Smooth muscle cell (in vitro differentiated cells): Measurements from ENCODE around the gene MTF2. TPM values are rescaled to one million over a fixed set of nuclear protein-coding genes. Genes with fewer than 3 reads are reported as not detected.

Experiments used
- DNase-seq: peaks from one replicate; lab custom pipeline; 2025; ENCODE audit not compliant: unreplicated experiment; lab: John Stamatoyannopoulos, UW
- H2AFZ ChIP-seq: fragments of 200-600 bp; sonication (generic); 2 replicates; pipeline ENCODE4 v1.6.0; 2016; ENCODE audit warnings: antibody characterized with exemption, low read depth, mild to moderate bottlenecking
- H3F3A ChIP-seq: fragments of 200-600 bp; sonication (generic); 2 replicates; pipeline ENCODE4 v1.6.0; 2017; ENCODE audit warnings: antibody characterized with exemption, low read depth
- H3K27ac ChIP-seq: fragments of 200-600 bp; sonication (generic); 2 replicates; pipeline ENCODE4 v1.5.1; 2016; ENCODE audit warnings: low read depth, mild to moderate bottlenecking
- H3K27me3 ChIP-seq: fragments of 200-600 bp; sonication (generic); 2 replicates; pipeline ENCODE4 v1.6.1; 2016; ENCODE audit warnings: low read depth, mild to moderate bottlenecking
- H3K36me3 ChIP-seq: fragments of 200-600 bp; sonication (generic); 2 replicates; pipeline ENCODE4 v1.5.1; 2016; ENCODE audit warnings: low read depth
- H3K4me1 ChIP-seq: fragments of 200-600 bp; sonication (generic); 2 replicates; pipeline ENCODE4 v1.5.1; 2016; ENCODE audit warnings: low read depth
- H3K4me2 ChIP-seq: fragments of 200-600 bp; sonication (generic); 2 replicates; pipeline ENCODE4 v1.6.0; 2016; ENCODE audit warnings: mild to moderate bottlenecking
- H3K4me3 ChIP-seq: fragments of 200-600 bp; sonication (generic); 2 replicates; pipeline ENCODE4 v1.5.1; 2016; ENCODE audit warnings: mild to moderate bottlenecking
- H3K79me2 ChIP-seq: fragments of 200-600 bp; sonication (generic); 2 replicates; pipeline ENCODE4 v1.6.0; 2016; ENCODE audit warnings: low read depth, mild to moderate bottlenecking
- H3K9ac ChIP-seq: fragments of 200-600 bp; sonication (generic); 2 replicates; pipeline ENCODE4 v1.6.0; 2016; ENCODE audit warnings: low read depth
- H3K9me3 ChIP-seq: fragments of 200-600 bp; sonication (generic); replicated peaks from 2 replicates; pipeline ENCODE4 v1.5.1; 2016; ENCODE audit warnings: low read depth
- H4K20me1 ChIP-seq: fragments of 200-600 bp; sonication (generic); 2 replicates; pipeline ENCODE4 v1.6.0; 2016; ENCODE audit warnings: low read depth
- CTCF ChIP-seq: fragments of 200-600 bp; sonication (generic); IDR thresholded peaks from 2 replicates; pipeline ENCODE4 v1.5.1; 2017; ENCODE audit warnings: borderline replicate concordance, mild to moderate bottlenecking, antibody characterized with exemption; ENCODE audit not compliant: insufficient read depth, poor library complexity, severe bottlenecking
- WGBS: methylation state at CpG from one replicate; pipeline ENCODE4 v1.1.7; 2016; ENCODE audit warnings: low lambda C conversion rate; 5-methylcytosine and 5-hydroxymethylcytosine counted together
- polyA plus RNA-seq: library from polyadenylated mRNA; unstranded; fragments of >200 nt; fragmentation: Nextera tagmentation; extraction: Ambion mirVana; gene quantifications from 2 replicates; pipeline ENCODE4 v1.2.1, GENCODE V29; 2016
- total RNA-seq: library from RNA; depleted of rRNA; stranded (reverse); fragments of >200 nt; gene quantifications from 2 replicates; pipeline ENCODE4 v1.2.3, GENCODE V29; 2014

MTF2 gene
- total and polyA plus RNA-seq, 2 experiments from 2014 or later, result 41.2 to 43.1 TPM

- DNase-seq, result no peak
- Histone ChIP-seq H3K9me3 (no peaks in the 10 kb centered on the region), H3K79me2 (no peaks in the 10 kb centered on the region), H3K27me3 (no peaks in the 10 kb centered on the region), H3K9ac (no peak overlapping the region), H2AFZ (no peak overlapping the region), H3K27ac (no peak overlapping the region), H3K4me3 (no peak overlapping the region), H4K20me1 (no peaks in the 10 kb centered on the region), H3K4me1 (no peaks in the 10 kb centered on the region), H3K4me2 (no peak overlapping the region), H3K36me3 (peaks cover 25% of the 10 kb centered on the region), H3F3A (no peaks in the 10 kb centered on the region)
- no peak for TF ChIP-seq CTCF
- 91% methylated on average over 1 of the region's 1 CpG for WGBS
Observed at GRCh38 chr1:93140106-93140505, 61.0 kb downstream of the MTF2 start.

- WGBS, result 96% methylated on average over 2 of the region's 2 CpGs
- H2AFZ ChIP-seq, result no peak overlapping the region
- DNase-seq, result no peak
- no peaks in the 10 kb centered on the region for H4K20me1 ChIP-seq
- H3K4me3 ChIP-seq, result no peak overlapping the region
- no peaks in the 10 kb centered on the region for H3K27me3 ChIP-seq
- H3F3A ChIP-seq, result peaks cover under 1% of the 10 kb centered on the region
- no peaks in the 10 kb centered on the region for H3K79me2 ChIP-seq
- no peak overlapping the region for H3K27ac ChIP-seq
- no peaks in the 10 kb centered on the region for H3K4me1 ChIP-seq
- H3K36me3 ChIP-seq, result peaks cover 20% of the 10 kb centered on the region
- TF ChIP-seq CTCF, result no peak
- H3K4me2 ChIP-seq, result no peak overlapping the region
- no peaks in the 10 kb centered on the region for H3K9me3 ChIP-seq
- no peak overlapping the region for H3K9ac ChIP-seq
Observed at GRCh38 chr1:93142161-93142560, 63.1 kb downstream of the MTF2 start.

DNA sequence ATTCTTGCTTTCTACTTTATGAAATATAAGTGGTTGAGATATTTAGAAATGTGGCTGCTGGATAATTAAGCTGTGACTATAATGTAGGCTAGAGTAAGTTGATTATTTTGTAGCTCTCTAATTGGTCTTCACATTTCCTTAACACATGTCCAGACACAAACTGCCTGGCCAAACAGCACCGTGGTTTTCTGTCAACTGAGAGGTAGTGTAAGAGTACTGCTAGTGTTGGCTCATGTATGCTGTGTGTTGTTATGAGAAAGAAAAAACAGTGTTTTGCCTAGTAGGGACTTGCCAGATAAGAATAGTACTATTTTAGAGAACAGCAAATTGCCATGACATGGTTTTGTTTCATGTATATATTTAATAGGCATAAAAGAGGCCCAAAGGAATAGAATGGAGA is 64.1 kb downstream of the MTF2 start:
- Histone ChIP-seq H3K9me3 (no peaks in the 10 kb centered on the region), H3K4me3 (no peak overlapping the region), H3K4me1 (no peaks in the 10 kb centered on the region), H4K20me1 (no peaks in the 10 kb centered on the region), H3K9ac (no peak overlapping the region), H3K27me3 (no peaks in the 10 kb centered on the region), H2AFZ (no peak overlapping the region), H3F3A (peaks cover 6% of the 10 kb centered on the region), H3K27ac (no peak overlapping the region), H3K79me2 (no peaks in the 10 kb centered on the region), H3K36me3 (peaks cover 11% of the 10 kb centered on the region), H3K4me2 (no peak overlapping the region)
- no peak for DNase-seq
- no peak for TF ChIP-seq CTCF
- 63% methylated on average over 1 of the region's 1 CpG for WGBS

DNA sequence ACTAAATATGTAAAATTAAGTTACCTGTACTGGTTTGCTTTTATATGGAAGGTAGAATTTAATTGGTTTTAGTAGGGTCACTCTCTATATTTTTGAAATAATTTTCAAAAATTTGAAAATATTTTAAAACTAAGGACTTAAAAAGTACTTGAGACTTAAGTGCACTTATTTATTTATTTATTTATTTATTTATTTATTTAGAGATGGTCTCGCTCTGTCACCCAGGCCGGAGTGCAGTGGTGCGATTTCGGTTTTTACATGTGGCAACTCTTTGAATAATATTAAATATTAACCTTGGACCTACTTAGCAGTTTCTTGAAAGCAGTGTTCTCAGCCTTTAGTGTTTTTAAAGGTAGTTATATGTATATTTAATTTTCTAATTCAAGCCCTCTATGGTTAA is 64.7 kb downstream of the MTF2 start:
- no peak for DNase-seq
- peaks cover 9% of the 10 kb centered on the region for H3F3A ChIP-seq

More for the DNA sequence above, 64.7 kb downstream of the MTF2 start:
- no peaks in the 10 kb centered on the region for H4K20me1 ChIP-seq
- no peak overlapping the region for H3K4me3 ChIP-seq
- no peaks in the 10 kb centered on the region for H3K4me1 ChIP-seq
- H3K36me3 ChIP-seq, result peaks cover 4% of the 10 kb centered on the region
- H3K27me3 ChIP-seq, result no peaks in the 10 kb centered on the region
- no peak for TF ChIP-seq CTCF
- WGBS, result 99% methylated on average over 4 of the region's 4 CpGs
- H3K27ac ChIP-seq, result no peak overlapping the region
- H3K9ac ChIP-seq, result no peak overlapping the region
- H3K9me3 ChIP-seq, result no peaks in the 10 kb centered on the region
- no peak overlapping the region for H2AFZ ChIP-seq
- no peaks in the 10 kb centered on the region for H3K79me2 ChIP-seq
- H3K4me2 ChIP-seq, result no peak overlapping the region
